Inflammatory macrophage (primary cell): ENCODE measurements around the gene ZNF469.

Experiments
- DNase-seq, 2 donors: peaks; one replicate each; pipeline ENCODE4 v3.0.0-alpha.2; 2020 to 2022

ZNF469 gene

DNA sequence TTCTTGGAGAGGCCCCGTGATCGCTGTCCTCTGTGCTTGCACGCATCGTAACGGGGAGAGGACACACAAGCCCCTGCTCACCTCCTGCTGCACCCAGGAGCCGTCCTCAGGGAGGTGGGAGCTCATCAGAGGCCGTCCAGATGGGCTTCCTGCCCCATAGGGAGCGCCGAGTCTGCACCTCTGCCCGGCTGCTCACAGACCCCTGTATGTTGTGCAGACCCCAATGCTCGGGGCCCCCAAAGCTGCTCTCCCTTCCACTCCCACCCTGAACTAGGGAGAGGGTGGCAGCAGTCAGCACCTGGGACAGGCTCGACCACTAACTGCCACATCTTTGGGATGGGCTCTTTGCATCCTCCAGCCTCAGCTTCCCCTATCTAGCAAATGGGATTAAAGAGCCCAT lies 4.4 kb upstream of the ZNF469 start:
- no peak for DNase-seq

DNA sequence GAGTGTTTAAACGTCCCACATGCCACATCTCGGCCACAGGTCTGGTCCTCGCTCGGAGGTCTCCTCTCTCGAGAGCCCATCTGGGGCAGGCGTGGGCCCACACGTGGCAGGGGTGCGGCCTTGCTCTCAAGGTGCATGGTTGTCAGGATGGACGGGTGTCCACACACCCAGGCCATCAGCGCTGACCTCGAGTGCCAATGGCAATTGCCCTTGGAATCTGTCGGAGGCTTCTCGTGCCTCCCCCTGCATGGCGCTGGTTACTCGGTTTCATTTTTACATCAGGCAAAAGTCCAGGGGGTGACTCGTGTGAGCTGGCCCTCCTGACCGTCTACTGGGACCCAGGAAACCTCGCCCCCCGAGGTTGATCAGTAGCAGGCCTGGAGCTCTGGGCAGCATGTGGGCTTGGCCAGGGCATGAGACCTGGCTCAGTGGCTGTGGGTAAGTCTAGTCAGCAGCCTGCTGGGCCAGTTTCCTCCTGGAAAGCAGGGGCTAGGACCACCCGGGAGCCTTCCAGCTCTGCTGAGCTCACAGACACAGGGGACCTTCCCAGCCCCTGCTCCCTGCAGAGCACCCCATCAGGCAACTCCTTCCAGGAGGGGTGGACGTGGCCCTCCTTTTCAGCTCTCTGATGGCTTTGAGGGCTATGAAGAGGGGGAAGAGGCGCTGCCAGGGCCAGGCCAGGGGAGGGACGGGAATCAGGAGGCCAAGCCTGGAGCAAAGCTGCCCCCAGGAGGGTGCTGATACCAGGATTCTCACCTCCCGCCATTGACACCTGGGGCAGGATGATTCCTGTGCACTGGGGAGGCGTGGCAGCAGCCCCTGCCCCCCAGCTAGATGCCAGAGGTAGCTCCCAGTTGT lies 3.7 kb upstream of the ZNF469 start:
- DNase-seq = no peak

DNA sequence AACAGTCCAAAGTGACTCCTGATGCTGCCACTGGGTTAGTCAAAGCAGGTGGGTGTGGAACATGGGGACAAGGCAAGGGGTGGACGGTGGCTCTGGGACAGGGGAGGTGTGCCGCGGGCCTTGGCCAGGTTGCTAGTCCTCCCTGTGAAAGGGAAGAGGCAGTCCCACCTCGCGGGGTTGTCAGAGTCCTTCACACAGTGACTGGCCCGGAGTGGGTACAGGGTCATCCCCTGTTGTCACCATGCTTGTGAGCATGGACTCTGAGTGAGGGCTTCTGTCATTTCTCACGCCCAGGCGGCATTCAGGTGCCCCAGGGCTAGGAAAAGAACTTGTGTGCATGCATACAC lies 3.1 kb upstream of the ZNF469 start:
- DNase-seq = no peak

DNA sequence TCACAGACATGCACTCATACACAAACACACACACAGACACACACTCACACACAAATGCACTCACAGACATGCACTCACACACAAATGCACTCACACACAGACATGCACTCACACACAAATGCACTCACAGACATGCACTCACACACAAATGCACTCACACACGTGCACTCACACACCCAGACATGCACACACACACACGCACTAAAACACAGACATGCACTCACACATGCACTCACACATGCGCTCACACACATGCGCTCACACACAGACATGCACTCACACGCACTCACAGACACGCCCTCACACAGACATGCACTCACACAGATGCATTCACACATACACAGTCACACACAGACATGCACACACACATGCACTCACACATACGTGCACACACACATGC lies 2.7 kb upstream of the ZNF469 start:
- DNase-seq = no peak

DNA sequence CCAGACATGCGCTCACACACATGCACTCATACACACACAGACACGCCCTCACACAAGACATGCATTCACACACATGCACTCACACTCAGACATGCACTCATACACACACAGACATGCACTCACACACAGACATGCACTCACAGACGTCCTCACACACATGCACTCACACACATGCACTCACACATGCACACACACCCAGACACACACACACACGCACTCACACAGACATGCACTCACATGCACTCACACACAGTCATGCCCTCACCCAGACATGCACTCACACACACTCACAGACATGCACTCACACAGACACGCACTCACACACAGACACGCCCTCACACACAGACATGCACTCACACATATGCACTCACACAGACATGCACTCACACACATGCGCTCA lies 2.1 kb upstream of the ZNF469 start:
- DNase-seq = no peak

DNA sequence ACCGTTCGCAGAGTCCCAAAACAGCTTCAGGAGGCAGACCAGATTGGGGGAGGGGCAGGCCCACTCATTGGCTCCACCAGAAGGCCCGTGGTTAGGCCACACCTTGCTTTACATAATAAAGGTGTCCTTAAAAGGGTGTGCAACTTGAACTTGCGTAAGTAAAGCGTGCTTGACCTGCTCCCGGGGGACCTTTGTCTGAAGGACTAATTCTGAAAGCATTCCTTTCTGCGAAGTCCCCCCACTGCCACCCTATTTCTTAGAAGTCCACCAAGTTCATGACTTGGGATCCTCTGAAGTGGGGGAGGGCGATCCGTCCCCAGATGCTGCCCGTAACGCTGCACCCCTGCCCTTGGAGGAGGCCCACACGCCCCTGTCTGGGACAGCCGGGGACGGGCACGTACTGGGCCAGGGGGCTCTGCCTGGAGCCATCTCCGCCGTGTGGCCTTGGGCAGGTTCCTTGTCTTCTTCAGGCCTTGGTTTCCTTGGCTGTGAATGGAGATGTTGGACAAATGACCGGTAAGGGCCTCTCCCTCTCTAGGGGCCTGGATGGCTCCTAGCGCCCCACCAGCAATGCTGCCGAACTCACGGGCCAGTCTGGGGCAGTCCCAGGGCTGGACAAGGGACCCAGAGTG lies 823 bp upstream of the ZNF469 start:
- DNase-seq = no peak

DNA sequence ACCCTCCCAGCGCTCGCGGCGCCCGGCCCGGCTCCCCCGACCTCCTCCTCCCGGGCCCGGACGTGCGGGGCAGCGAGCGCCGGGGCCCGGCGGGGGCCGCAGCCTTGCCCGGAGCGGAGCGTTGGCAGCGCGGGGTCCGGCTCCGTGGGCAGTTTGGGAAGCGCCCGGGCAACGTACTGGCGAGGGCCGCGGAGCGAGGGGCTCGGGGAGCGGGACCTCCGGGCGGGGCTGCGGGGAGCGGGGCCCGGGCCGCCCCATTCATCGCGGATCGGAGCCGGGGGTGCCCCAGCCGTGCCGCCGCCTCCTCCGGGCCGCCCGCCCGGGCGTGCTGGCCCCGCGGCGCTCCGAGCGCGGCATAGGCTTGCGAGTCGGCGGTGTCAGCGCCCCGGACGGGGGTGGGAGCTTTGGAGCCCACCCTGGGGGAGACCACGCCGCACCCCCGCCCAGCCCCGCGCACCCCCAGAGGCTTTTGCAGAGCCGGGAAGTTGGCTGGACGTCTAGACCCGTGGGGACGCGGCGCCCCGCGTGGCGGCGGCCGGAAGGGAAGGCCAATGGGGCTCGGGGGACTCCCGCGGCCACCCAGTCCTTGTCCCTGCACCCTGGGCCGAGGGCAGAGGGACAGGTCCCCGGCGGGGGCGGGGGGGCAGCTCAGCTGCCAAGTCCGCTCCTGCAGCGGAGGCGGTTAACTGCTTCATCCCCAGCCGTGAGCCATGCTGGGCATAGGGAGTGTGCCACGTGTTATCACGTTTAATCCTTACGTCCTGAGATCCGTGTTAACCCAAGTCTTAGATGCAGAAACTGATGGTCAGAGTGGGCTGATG lies 852 bp downstream of the ZNF469 start:
- peak in 1 of 2 donors; percentile 19 for DNase-seq

DNA sequence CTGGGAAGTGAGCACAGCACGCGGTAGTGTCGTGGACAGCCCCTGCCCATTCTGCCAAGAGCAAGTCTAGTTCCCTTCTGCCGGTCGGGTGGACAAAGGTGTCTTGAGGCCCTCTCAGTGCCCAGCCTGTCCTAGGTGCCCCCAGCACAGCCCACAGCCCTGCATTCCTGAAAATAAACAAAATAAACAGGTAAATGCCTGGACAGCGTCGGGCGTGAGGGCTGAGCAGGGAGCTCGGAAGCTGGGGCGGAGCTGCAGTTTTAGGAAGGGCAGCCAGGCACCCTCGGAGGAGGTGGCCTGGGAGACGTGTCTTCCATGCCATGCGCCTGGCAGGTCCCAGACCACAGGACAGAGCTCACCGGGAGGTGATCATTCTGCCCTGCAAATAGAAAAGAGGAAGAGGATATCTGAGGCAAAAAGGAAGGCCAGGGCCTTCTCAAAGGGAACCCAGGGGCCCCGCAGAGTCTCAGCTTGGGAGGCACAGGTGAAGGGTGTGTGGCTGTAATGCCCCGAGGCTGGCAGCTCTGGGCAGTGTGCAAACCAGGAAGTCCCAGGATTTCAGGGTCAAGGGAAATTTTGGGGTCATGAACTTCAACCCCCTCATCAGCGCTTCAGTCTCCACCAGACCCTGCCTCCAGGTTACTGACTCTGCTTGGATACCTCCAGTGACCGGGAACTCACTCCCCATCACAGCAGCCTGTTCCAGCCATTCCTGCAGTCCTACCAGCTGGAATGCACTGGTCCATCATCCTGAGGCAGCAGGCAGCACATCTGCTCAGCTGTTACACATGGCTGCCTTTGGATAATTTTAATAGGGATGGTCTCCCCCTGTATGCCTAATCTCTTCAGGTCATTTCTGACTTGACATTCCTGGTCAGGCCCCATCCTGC lies 1.7 kb downstream of the ZNF469 start:
- no peak for DNase-seq

DNA sequence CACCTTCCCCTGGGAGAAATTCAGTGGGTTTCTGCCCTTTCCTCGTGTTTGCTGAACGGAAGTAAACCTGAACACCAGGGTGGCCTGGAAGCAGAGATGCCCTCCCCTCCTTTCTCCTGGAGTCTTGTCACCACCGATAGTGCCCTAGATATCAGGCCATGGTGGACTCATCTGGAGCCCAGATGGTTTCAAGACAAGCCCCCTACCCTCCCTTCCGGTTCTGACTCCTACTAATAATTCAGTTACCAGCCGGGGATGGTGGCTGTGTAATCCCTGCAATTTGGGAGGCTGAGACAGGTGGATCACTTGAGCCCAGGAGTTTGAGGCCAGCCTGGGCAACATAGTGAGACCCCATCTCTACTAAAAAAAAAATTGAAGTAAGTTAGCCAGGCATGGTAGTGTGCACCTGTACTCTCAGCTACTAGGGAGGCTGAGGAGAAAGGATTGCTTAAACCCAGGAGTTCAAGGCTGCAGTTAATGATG lies 2.4 kb downstream of the ZNF469 start:
- DNase-seq = no peak

DNA sequence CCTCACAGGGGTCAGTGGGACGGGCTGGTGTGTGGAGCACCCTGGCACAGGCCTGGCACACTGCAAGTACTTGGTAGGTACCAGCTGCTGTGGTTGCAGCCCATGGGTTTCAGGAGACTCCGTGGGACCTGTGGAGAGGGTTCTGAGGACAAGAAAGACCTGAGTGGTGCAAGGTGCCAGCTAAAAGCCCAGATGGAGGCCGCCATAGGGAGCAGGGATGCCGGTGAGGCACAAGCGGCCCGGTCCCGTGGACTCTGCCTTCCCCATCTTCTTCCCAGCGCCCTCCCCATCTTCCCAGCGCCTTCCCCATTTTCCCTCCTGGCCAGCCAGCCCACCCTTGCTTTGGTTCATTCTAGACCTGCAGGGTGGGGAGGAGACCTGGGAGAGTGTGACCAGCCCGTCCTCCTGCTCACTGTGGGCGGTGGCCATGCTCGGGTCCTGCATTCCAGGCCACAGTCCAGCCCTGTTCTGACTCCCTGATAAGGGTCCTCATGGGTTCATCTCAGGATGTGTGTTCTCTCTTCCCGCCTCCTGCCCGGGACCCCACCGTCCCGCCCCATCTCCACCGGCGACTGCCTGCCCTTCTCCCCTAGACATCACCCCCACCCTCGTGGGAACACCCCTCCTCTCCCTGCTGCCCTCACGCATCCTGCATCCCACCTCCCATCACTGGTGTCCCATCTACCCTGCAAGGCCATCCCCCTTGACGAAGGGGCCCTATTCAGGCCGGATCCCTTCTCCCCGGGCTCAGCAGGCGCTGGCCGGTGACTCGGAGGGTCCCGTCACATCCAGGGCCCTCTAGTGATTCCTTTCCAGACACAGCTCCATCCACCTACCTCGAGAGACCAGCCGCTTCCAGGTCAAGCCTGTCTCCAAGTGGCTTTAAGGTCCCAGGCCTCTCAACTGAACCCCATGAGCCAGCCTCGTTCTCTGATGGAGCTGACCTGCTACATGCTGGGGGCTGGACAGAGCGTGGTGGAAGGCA lies 3.4 kb downstream of the ZNF469 start:
- DNase-seq = no peak

DNA sequence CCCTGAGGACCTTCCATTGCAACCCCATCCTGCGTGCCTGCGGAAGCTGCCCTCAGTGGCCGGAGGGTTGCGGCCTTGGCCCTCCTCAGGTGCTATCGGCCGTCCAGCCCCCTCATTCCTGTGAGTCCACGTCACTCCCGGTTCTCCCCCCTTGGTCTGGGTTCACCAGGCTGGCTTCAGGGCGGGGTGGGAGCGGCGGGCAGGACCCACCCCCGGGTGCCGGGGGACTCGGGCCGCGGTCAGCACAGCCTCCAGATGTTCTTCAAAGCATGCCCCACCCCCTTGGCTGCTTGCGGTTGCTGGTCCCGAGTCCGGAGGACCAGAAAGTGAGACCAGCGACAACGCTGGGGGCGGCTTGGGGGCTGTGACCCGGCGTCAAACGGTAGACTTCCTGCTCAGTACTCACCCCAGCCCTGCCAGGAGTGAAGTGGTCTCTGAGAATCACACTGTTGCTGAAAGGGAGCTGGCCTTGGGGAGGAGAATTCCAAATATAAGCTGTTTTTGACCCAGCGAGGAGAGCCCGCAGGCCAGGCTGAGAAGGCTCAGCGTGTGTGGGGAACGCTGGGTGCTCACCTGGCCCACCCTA lies 4.5 kb downstream of the ZNF469 start:
- DNase-seq = no peak

DNA sequence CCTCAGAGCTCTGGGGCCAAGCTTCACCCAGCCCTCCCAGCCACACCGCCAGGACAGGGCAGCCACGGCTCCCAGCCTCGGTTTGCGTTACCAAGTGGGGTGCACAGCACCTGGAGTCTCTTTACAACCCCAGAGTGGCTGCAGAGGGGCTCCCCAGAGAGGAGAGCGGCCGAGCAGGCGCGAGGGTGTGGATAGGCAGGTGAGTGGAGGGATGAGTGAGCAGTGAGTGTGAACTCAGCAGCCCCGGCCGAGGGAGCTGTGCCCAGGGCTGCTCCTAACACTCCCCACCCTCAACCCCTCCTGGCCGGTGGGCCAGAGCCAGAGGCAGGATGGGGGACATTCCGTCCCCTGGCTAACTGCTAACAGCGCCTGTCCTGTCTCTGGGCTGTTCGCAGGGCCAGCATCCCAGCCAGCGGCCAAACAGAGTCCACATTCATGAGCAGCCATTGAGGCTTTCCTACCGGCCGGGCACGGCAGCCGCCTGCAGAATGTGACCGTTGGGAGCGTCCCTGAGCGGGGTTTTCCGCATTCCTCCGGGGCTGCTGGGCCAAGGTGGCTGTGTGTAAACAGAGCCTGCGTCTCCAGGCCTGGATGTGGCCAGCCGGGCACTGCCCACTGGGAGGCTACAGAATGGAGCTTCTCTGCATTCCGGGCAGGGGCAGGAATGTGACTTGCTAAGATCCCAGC lies 5.3 kb downstream of the ZNF469 start:
- DNase-seq = no peak

DNA sequence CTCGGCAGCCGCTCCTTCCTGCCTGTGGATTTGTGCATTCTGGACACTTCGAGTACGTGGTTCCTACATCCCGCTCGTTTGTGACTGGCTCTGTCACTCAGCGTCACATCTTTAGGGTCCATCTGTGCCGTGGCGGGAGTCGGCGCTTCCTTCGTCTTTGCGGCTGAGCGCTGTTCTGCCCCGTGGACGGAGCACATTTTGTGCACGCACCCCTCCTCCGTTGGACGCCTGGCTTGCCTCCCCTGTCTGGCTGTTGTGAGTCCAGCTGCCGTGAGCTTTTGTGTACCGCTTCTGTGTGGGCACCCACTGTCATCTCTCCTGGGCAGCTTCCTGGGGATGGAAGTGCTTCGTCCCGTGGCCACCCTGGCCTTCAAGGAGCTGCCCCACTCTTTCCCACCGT lies 6.4 kb downstream of the ZNF469 start:
- DNase-seq = no peak

DNA sequence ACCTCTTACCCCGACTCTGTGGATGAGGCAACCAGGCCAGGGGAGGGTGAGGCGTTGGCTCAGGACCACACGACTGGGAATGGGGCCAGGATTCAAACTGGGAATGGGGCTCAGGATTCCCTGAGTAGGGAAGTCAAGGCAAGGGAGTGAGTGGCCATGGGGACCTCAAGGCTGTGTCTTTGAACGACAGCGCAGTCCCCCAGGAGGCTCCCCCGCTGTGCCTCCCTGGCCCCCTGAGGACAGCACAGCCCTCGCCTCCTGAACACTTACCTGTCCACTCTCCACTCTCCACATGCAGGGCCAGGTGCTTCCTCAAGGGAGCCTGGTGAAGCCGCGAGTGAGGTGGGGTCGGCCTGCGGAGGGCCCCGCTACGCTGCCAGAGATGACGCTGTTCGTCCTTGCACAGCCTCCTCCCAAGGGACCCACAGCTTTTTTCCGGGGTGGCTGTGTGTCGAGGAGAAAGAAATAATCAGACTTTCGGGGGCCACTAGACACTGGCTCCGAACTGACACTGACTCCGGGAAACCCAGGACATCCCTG lies 6.9 kb downstream of the ZNF469 start:
- no peak for DNase-seq

DNA sequence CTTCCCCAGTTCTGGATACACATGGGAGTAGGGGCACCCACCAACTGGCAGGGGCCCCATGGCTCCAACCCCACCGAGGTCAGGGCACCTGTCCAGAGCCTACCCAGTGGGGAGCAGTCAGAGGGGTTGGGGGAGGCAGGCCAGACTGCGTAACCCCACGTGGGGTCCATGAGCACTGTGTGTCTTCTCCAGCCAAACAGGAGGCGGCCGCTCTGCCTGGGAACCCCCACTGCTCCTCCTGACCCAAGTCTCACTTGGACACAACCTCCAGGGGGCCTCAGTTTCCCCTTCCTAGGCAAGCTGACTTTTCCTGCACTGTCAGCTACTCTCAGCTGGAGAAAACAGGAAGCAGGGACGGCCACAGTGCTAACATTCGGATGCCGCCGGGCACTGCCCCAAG lies 7.5 kb downstream of the ZNF469 start:
- DNase-seq = no peak

DNA sequence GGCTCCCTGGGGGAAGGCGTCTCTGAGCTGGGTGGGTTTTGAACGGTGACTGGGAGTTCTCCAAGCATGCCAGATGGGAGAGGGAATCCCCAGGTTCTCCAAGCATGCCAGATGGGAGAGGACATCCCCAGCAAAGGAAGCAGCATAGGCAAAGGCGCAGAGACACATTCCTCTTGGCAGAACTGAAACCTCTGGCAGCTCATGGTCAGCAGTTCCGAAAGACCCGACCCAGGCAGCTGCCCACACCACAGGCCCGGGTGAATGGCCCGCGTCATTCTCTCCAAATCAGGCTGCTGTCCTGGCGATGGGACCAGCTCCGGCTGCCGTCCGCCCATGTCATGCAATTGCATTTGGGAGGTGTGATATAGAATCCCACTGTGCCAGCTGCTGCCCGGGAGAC lies 8.0 kb downstream of the ZNF469 start:
- no peak for DNase-seq

DNA sequence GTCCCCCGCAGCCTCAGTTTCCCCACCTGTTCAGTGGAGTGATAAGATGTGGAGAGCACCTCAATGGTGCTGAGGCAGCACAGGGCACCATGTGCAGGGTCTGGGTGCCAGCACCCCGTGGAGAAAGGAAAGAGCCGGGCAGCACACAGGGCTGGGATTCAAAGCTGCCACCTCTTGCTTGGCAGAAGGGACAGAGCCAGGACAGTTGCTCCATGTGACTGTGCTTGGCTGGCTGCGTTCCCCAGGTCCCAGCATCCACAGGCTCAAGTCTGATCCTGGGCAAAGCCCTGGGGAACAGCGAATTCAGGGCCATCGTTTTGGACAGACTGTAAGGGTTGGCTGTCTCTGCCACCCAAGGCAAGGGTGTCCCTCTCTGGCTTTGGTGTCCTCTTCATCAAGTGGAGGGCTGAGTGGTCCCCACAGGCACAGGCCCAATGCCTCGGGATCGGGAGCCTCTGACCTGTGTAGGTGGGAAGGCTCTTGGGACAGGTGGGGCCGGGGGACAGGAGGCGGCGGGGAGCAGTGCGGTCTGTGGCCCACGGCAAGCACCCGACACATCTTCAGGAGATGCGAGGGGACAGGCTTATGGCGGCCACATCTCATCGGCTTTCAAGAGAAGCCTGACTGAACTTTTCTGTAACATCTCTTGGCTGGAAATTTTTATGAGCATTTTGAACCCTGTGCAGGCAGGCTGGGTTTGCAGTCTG lies 8.5 kb downstream of the ZNF469 start:
- no peak for DNase-seq

DNA sequence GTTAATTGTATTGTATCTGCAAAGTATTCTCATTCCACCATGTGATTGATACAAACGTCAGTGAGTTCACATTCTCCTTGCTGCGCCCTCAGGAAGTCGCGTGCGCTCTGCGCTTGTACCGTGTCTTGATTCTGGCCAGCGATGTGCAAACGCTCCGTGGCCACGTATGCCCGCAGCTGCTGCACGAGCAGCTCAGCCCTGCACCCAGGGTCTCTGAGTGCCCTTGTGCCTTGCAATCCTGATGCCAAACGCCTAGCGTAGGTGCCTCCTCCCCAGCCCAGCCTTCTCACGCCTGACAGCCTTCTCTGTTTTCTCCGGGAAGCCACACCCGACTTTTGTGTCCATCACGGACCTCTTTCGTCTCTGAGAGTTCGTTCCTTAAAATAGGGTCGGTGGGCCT lies 9.4 kb downstream of the ZNF469 start:
- no peak for DNase-seq

DNA sequence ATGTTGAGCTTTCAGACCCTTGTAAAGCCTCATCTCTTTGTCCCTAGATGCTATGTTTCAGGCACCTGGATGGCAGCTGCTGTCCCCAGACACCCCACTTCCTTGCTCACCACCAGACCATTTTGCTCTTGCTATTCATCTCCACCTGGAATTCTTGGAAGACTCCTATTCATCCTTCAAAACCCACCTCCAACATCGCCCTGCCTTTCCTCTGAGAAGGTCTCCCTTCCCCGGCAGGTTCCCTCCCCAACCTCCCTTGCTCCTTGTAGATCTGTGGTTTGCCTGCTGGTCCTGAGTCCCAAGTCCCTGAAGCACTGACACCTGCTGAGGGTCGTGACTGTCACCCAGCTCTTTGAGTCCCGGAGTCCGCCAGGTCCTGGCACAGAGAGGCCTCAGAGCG lies 9.9 kb downstream of the ZNF469 start:
- DNase-seq = no peak
